Progenitor cell of endocrine pancreas (in vitro differentiated cells): ENCODE measurements around the gene CHAF1B. TPM values are rescaled to one million over a fixed set of nuclear protein-coding genes. Genes with fewer than 3 reads are reported as not detected.

ENCODE experiments used
- DNase-seq: peaks from one replicate; pipeline ENCODE4 v3.0.0; 2021; ENCODE audit warnings: low spot score; ENCODE audit not compliant: unreplicated experiment
- H3K27ac Mint-ChIP-seq: 2 replicates; pipeline ENCODE4 v1.8.0; 2021; ENCODE audit warnings: mild to moderate bottlenecking, moderate library complexity, mixed read lengths
- H3K27me3 Mint-ChIP-seq: 2 replicates; pipeline ENCODE4 v1.8.0; 2021; ENCODE audit warnings: mixed read lengths
- H3K36me3 Mint-ChIP-seq: 2 replicates; pipeline ENCODE4 v1.8.0; 2022; ENCODE audit warnings: mixed read lengths; ENCODE audit not compliant: insufficient read depth
- H3K4me1 Mint-ChIP-seq: 2 replicates; pipeline ENCODE4 v1.8.0; 2021; ENCODE audit warnings: low read depth, mixed read lengths
- H3K4me3 Mint-ChIP-seq: 2 replicates; pipeline ENCODE4 v1.8.0; 2021; ENCODE audit warnings: low read depth, mild to moderate bottlenecking, moderate library complexity, mixed read lengths
- H3K9me3 Mint-ChIP-seq: 2 replicates; pipeline ENCODE4 v1.8.0; 2021; ENCODE audit warnings: low read depth, mixed read lengths
- CTCF ChIP-seq: fragments of 200-600 bp; sonication (generic); IDR thresholded peaks from one replicate; pipeline ENCODE4 v1.5.0; 2021; ENCODE audit warnings: antibody characterized with exemption, mild to moderate bottlenecking; ENCODE audit not compliant: unreplicated experiment
- total RNA-seq: library from RNA; stranded (reverse); gene quantifications from 2 replicates; pipeline ENCODE4 v1.2.1, GENCODE V29; 2021

CHAF1B gene
- total RNA-seq, 1 donor from 2014 or later: 9.1 TPM

GRCh38 chr21:36347278-36347961 is 37.8 kb upstream of the CHAF1B start:
- peaks cover 22% of the 10 kb centered on the region for H3K36me3 Mint-ChIP-seq

GRCh38 chr21:36347962-36348328 is 37.2 kb upstream of the CHAF1B start:
- TF ChIP-seq CTCF: no peak
- Mint-ChIP-seq H3K27me3 (no peaks in the 10 kb centered on the region), H3K27ac (no peak overlapping the region), H3K9me3 (no peaks in the 10 kb centered on the region), H3K4me1 (no peaks in the 10 kb centered on the region), H3K36me3 (peaks cover 26% of the 10 kb centered on the region), H3K4me3 (no peak overlapping the region)
- no peak for DNase-seq

More at GRCh38 chr21:36347278-36347961, 37.8 kb upstream of the CHAF1B start:
- no peak for DNase-seq
- no peaks in the 10 kb centered on the region for H3K9me3 Mint-ChIP-seq
- H3K27ac Mint-ChIP-seq: no peak overlapping the region
- no peaks in the 10 kb centered on the region for H3K27me3 Mint-ChIP-seq
- TF ChIP-seq CTCF: no peak
- no peak overlapping the region for H3K4me3 Mint-ChIP-seq
- no peaks in the 10 kb centered on the region for H3K4me1 Mint-ChIP-seq

- H3K27ac Mint-ChIP-seq: no peak overlapping the region
- no peaks in the 10 kb centered on the region for H3K27me3 Mint-ChIP-seq
- no peaks in the 10 kb centered on the region for H3K9me3 Mint-ChIP-seq
- no peaks in the 10 kb centered on the region for H3K4me1 Mint-ChIP-seq
- H3K36me3 Mint-ChIP-seq: peaks cover 28% of the 10 kb centered on the region
- TF ChIP-seq CTCF: no peak
- no peak for DNase-seq
- no peak overlapping the region for H3K4me3 Mint-ChIP-seq
These were observed 35.9 kb upstream of the CHAF1B start for GRCh38 chr21:36349315-36349714.

- H3K27me3 Mint-ChIP-seq: no peaks in the 10 kb centered on the region
- H3K4me3 Mint-ChIP-seq: no peak overlapping the region
- TF ChIP-seq CTCF: no peak
- no peaks in the 10 kb centered on the region for H3K9me3 Mint-ChIP-seq
- peaks cover 28% of the 10 kb centered on the region for H3K36me3 Mint-ChIP-seq
- H3K27ac Mint-ChIP-seq: peak overlapping the region; percentile 62
- DNase-seq: no peak
- H3K4me1 Mint-ChIP-seq: no peaks in the 10 kb centered on the region
These were observed 34.8 kb upstream of the CHAF1B start for GRCh38 chr21:36350282-36350910.

GRCh38 chr21:36354918-36355680 is 30.1 kb upstream of the CHAF1B start:
- no peaks in the 10 kb centered on the region for H3K9me3 Mint-ChIP-seq
- H3K36me3 Mint-ChIP-seq: peaks cover 29% of the 10 kb centered on the region
- no peak overlapping the region for H3K27ac Mint-ChIP-seq
- no peak for DNase-seq
- H3K27me3 Mint-ChIP-seq: no peaks in the 10 kb centered on the region
- no peak overlapping the region for H3K4me3 Mint-ChIP-seq
- no peaks in the 10 kb centered on the region for H3K4me1 Mint-ChIP-seq
- TF ChIP-seq CTCF: no peak
